DND-41 (cell line): ENCODE results near the gene PACS2.

Experiments
- CTCF ChIP-seq: IDR thresholded peaks from 2 replicates; pipeline ENCODE4 v1.5.1; 2012; ENCODE audit warnings: borderline replicate concordance, low read length, moderate library complexity, mild to moderate bottlenecking; ENCODE audit not compliant: poor library complexity, severe bottlenecking; ENCODE audit errors: extremely low read depth
- EZH2 ChIP-seq: IDR thresholded peaks from 3 replicates; pipeline ENCODE4 v1.6.1; 2012; ENCODE audit warnings: borderline replicate concordance, low read depth, mild to moderate bottlenecking, moderate library complexity, low read length, inconsistent platforms; ENCODE audit not compliant: severe bottlenecking

DNA sequence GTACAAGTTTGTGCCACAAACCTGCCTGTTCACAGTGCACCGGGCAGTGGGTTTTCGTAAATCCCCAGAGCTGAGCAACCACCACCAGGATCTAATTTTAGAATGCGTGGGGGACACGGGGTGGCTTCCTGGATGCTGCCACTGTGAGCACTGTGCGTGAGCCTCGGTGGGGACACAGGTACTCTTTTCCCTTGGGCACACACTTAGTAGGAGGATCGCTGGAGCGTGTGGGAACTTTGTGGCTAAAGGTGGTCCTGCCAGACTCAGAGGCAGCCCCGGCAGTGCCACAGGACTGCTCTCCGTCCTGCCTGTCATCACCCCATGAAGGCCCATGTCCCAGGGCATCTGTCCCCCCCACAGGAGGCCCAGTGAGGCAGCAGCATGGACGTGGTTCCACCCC is 45.1 kb upstream of the PACS2 start:
- TF ChIP-seq CTCF = no peak
- TF ChIP-seq EZH2 = no peak
